Measurements from ENCODE around the gene SHOX.
"Not testable (repeated sequence)": the region's sequence is repeated elsewhere in the genome, so short reads cannot be mapped to it uniquely, and the experiment has no call there.

The SHOX gene

GRCh38 chrX:638482-639131 is 8.0 kb downstream of the SHOX start:
- FAIRE-seq, result no peak

DNA sequence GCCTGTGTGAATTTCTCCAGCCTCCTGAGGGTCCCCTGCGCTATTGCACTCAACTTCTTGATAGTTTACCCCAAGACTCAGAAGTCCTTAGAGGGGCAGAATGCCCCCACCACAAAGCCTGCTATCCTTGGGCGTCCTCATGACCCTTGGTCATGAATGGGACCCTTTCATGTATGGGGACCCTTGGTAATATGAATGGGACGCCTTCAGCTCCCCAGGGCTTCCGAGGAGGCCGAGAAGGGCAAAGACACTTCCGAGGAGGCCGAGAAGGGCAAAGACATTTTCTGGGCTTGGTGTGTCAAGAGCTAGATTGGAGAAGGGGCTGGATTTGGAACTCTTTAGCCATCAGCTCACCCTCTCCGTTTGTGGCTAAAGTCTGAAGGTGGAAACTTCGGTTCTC is 8.6 kb downstream of the SHOX start:
- no peak for FAIRE-seq

GRCh38 chrX:640641-641040 is 10.1 kb downstream of the SHOX start:
- no peak for FAIRE-seq

DNA sequence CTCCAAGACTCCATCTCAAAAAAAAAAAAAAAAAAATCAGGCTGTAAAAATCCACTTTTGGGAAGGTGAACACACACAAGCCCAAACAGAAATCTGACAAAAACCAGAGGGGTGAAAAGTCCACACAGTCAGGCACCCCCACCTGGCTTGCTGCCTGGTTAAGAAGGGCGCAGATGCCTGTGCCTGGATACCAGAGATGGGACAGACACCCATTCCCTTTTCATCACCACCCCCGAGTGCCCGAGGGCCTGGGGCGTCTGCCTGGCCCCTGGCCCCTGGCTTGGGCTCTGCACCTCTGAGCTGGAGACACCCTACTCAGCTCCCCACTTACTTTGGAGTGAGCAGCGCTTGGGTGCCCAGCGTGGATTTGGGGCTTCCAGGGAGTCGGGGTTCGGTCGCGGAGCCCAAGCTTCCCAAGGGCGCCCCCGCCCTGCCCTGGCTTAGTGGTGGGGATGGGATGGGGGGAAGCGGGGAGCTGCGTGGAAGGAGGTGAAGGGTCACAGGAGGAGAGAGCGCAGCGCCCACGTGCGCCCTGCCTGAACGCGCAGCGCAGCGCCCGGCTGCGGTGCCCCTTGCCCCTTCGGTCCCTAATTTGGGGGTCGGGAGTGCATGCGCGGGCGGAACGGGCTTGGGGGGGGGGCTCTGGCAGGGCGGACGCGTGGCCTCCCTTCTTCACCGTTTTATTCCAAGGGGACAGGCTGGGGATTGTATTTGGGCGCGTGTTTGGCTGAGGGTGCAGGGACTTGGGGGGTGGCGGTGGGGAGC is 11.3 kb downstream of the SHOX start:
- FAIRE-seq, result no peak

- no peak for FAIRE-seq
Measured at GRCh38 chrX:642436-643240, 12.0 kb downstream of the SHOX start.

GRCh38 chrX:643241-643595 is 12.6 kb downstream of the SHOX start:
- no peak for FAIRE-seq

DNA sequence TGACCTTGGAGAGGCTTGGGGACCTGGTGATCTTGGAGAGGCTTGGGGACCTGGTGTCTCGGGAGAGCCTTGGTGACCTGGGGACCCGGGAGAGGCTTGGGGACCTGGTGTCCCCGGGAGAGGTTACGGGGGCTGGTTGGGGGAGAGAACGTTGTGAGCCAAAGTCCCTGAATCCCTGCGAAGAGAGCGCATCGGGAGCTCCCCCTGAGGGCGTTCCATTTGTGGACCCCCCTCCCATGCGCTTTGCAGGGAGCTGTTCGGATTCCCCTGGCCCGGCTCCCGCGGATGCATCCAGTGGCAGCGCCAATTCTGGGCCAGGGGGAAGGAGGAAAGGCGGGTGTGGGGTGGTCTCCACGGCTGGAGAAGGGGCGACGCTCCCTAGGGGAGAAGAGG is 13.3 kb downstream of the SHOX start:
- no peak for FAIRE-seq

GRCh38 chrX:644304-645281 is 14.0 kb downstream of the SHOX start:
- FAIRE-seq, result no peak

- no peak for FAIRE-seq
Measured at GRCh38 chrX:646228-646495, 15.6 kb downstream of the SHOX start.

DNA sequence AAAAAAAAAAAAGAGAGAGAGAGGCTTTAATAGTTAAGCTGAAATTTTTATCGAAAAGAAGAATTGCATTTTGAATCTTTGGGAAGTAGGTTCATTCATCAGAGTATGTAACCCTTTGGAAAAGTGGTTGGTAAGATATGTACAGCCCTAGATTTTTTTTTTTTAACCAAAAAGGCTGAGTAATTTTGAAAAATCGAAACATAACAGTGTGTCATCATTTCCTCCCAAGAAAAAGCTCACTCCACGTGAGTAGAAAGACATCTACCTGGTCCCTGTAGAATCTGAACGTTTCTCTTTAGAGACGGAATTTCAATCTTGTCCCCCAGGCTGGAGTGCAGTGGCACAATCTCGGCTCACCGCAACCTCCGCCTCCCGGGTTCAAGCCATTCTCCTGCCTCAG is 16.2 kb downstream of the SHOX start:
- FAIRE-seq, result no peak

GRCh38 chrX:649166-649565 is 18.6 kb downstream of the SHOX start:
- FAIRE-seq, result no peak

GRCh38 chrX:650324-650723 is 19.7 kb downstream of the SHOX start:
- FAIRE-seq, result no peak

- no peak for FAIRE-seq
Measured at GRCh38 chrX:650811-651210, 20.2 kb downstream of the SHOX start.

GRCh38 chrX:651922-652321 is 21.3 kb downstream of the SHOX start:
- FAIRE-seq, result not testable (repeated sequence)

GRCh38 chrX:652341-652741 is 21.8 kb downstream of the SHOX start:
- no peak for FAIRE-seq

GRCh38 chrX:653306-653705 is 22.7 kb downstream of the SHOX start:
- no peak for FAIRE-seq

- FAIRE-seq, result no peak
Measured at GRCh38 chrX:661154-661553, 30.6 kb downstream of the SHOX start.

GRCh38 chrX:662126-662525 is 31.5 kb downstream of the SHOX start:
- FAIRE-seq, result no peak

DNA sequence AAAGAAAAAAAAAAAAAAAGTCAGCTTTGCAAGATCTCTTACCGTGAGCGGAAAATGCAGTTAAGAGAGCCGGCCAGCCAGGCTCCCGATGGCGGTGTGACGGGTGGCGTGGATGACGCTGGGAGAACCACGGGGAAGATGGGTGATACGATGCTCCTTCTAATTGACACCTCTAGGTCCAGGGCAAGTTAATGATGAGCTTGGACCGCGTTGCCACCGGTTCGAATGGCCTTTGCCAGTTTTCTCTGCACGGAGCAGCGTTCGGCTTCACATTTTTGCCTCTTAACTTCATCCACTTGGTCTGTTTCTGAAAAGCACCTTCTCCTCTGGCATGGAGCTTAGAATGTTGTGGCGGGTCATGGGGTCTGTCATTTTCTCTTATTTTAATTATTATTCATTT is 33.2 kb downstream of the SHOX start:
- no peak for FAIRE-seq

DNA sequence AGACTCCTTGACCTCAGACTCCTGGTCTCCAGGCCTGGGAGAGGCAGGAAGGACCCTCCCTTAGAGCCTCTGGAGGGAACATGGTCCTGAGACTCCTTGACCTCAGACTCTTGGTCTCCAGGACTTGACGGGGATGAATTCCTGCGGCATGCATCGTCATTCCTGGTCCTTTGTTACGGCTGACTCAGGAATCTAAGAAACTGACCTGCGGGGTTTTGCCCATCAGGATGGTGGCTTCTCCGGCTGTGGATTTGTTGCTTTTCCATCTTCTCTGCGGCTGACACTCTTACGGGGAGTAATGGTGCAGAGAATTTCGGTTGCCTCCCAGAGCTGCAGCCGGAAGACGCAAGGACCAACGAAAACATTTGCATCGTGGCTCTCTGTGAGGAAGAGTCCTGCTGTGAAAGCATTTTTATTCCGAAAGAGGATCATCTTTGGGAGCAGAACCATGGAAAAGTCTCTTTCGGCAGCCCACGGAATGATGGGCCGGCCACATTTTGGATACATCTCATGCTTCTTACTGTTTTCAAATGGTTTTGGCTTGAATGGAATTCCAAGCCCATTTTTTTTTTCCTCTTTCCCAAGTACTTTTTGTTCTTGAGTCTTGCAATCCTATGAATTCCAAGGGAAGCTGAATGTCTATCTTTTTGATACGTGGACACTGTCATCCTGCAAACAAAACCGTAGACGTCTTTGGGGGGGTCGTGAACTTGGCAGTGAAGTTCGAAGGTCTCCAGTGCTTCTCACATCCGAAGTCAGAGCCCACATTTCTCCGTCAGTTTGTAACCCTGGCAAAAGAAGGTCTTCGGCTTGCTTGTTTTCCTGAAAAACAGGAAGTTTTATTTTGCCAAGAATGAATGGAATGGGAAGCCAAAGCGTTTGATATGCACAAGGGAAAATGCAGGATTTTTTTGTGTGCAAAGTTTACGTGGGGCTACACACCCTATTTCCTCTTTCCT is 36.5 kb downstream of the SHOX start:
- FAIRE-seq, result no peak

- no peak for FAIRE-seq
Measured at GRCh38 chrX:670645-671044, 40.1 kb downstream of the SHOX start.

- no peak for FAIRE-seq
Measured at GRCh38 chrX:672931-673330, 42.3 kb downstream of the SHOX start.

Measured in endometrium (tissue), 2 donors.